Suprapubic skin (tissue), 4 donors: ENCODE results near the gene BDH1. TPM values are rescaled to one million over a fixed set of nuclear protein-coding genes. Genes with fewer than 3 reads are reported as not detected.
A peak's percentile ranks its signal among the peaks of the same experiment; 100 is the strongest.

Experiments
- DNase-seq, 2 donors: peaks; one replicate each; pipeline ENCODE4 v3.0.0-alpha.2; 2019; ENCODE audit warnings: low spot score in 2 of 2
- H3K27ac ChIP-seq: fragments of 200-600 bp; sonication (generic); one replicate; pipeline ENCODE4 v1.5.1; 2019
- H3K27me3 ChIP-seq: fragments of 200-600 bp; sonication (generic); one replicate; pipeline ENCODE4 v1.5.1; 2019
- H3K36me3 ChIP-seq: fragments of 200-600 bp; sonication (generic); one replicate; pipeline ENCODE4 v1.5.1; 2019
- H3K4me1 ChIP-seq: fragments of 200-600 bp; sonication (generic); one replicate; pipeline ENCODE4 v1.5.1; 2019
- H3K4me3 ChIP-seq: fragments of 200-600 bp; sonication (generic); one replicate; pipeline ENCODE4 v1.5.1; 2019; ENCODE audit warnings: mild to moderate bottlenecking
- H3K9me3 ChIP-seq: fragments of 200-600 bp; sonication (generic); one replicate; pipeline ENCODE4 v1.5.1; 2019
- EP300 ChIP-seq: sonication (generic); formaldehyde crosslinking; IDR thresholded peaks from one replicate; pipeline ENCODE4 v1.6.1; 2017; ENCODE audit warnings: antibody characterized with exemption
- POLR2A ChIP-seq, 2 donors: fragments of 450-650 bp; IDR thresholded peaks; one replicate each; pipeline ENCODE4 v1.6.1; 2017; ENCODE audit warnings: antibody characterized with exemption in 2 of 2, mild to moderate bottlenecking in 2 of 2, moderate library complexity in 2 of 2
- POLR2AphosphoS5 ChIP-seq, 3 donors: sonication (generic); formaldehyde crosslinking; IDR thresholded peaks; one replicate each; pipeline ENCODE4 v1.6.1; 2017; ENCODE audit warnings: antibody characterized with exemption in 3 of 3
- whole genome bisulfite sequencing: methylation state at CpG from one replicate; pipeline ENCODE4 v1.1.5; 2018; 5-methylcytosine and 5-hydroxymethylcytosine counted together
- total RNA-seq, 4 donors: library from RNA; depleted of rRNA; stranded (reverse); fragments of >200 nt; gene quantifications; one replicate each; pipeline ENCODE4 v1.1.0, GENCODE V29; 2016
- TF ChIP-seq, protein P1 (sequence below), 2 donors: fragments of 200-600 bp in 1 of 2; fragments of 450-650 bp in 1 of 2; sonication (generic) in 1 of 2; IDR thresholded peaks; one replicate each; pipeline ENCODE4 v1.5.1; 2016 to 2019; ENCODE audit warnings: antibody characterized with exemption in 2 of 2, mild to moderate bottlenecking in 1 of 2, moderate library complexity in 1 of 2

Gene BDH1
- total RNA-seq, 4 donors from 2014 or later: 40.7 to 70.7 (median 43.1) TPM

- H3K4me1 ChIP-seq: peaks cover 39% of the 10 kb centered on the region
- no peaks in the 10 kb centered on the region for H3K27me3 ChIP-seq
- H3K27ac ChIP-seq: peak overlapping the region; percentile 82
- no peak overlapping the region for H3K4me3 ChIP-seq
- no peaks in the 10 kb centered on the region for H3K36me3 ChIP-seq
- peak in 1 of 2 donors; percentile 77 for DNase-seq
- 41% methylated on average over 13 of the region's 13 CpGs for WGBS
- TF ChIP-seq EP300 (no peak), POLR2AphosphoS5 (IDR thresholded peaks at IDR 0.05) (no peak), POLR2A (IDR thresholded peaks at IDR 0.05) (no peak)
- TF ChIP-seq, protein P1, sequence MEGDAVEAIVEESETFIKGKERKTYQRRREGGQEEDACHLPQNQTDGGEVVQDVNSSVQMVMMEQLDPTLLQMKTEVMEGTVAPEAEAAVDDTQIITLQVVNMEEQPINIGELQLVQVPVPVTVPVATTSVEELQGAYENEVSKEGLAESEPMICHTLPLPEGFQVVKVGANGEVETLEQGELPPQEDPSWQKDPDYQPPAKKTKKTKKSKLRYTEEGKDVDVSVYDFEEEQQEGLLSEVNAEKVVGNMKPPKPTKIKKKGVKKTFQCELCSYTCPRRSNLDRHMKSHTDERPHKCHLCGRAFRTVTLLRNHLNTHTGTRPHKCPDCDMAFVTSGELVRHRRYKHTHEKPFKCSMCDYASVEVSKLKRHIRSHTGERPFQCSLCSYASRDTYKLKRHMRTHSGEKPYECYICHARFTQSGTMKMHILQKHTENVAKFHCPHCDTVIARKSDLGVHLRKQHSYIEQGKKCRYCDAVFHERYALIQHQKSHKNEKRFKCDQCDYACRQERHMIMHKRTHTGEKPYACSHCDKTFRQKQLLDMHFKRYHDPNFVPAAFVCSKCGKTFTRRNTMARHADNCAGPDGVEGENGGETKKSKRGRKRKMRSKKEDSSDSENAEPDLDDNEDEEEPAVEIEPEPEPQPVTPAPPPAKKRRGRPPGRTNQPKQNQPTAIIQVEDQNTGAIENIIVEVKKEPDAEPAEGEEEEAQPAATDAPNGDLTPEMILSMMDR (IDR thresholded peaks at IDR 0.05): no peak
- H3K9me3 ChIP-seq: no peaks in the 10 kb centered on the region
These were observed 13.8 kb downstream of the BDH1 start for GRCh38 chr3:197541756-197542539.

DNA sequence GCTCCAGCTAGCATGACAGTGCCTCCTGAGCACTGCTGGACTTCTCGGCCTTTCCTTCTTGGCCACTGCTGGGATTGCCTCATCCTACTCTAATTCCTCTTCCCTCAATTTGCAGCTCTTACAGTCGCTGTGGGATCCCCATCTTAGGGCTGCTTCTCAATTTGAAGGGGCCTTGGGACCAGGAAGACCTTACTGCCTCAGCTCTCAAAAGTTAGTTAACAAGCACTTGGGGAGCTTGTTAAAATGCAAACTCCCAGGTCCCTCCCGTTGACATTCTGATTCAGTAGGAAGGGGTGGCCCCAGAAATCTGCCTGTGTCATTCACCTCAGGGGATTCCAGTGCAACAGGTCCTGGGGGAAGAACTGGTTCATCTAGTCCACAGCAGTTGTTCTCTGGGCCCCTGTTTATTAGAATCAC lies 14.8 kb downstream of the BDH1 start:
- WGBS: 60% methylated on average over 3 of the region's 3 CpGs
- H3K4me3 ChIP-seq: no peak overlapping the region
- H3K4me1 ChIP-seq: peaks cover 33% of the 10 kb centered on the region
- no peaks in the 10 kb centered on the region for H3K27me3 ChIP-seq
- no peaks in the 10 kb centered on the region for H3K36me3 ChIP-seq
- H3K27ac ChIP-seq: peak overlapping the region; percentile 82
- peak in 1 of 2 donors; percentile 38 for DNase-seq
- TF ChIP-seq POLR2AphosphoS5 (IDR thresholded peaks at IDR 0.05): peak in 2 of 3 donors; percentile 30 to 63
- TF ChIP-seq EP300: no peak
- no peak for TF ChIP-seq POLR2A (IDR thresholded peaks at IDR 0.05)
- TF ChIP-seq, protein P1 (IDR thresholded peaks at IDR 0.05): no peak
- no peaks in the 10 kb centered on the region for H3K9me3 ChIP-seq

DNA sequence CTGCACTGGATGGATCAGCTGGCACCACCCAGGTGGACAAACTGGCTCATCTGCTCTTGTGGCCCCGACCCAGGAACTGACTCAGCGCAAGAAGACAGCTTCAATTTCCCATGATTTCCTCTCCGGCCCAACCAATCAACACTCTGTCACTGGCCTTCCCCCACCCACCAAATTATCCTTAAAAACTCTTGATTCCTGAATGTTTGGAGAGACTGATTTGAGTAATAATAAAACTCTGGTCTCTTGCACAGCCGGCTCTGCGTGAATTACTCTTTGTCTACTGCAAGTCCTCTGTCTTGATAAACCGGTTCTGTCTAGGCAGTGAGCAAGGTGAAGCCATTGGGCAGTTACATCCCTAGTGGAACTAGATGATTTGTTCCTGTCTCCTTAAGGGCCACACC lies 16.1 kb downstream of the BDH1 start:
- Histone ChIP-seq H3K36me3 (no peaks in the 10 kb centered on the region), H3K27ac (peak overlapping the region; percentile 82), H3K27me3 (no peaks in the 10 kb centered on the region), H3K9me3 (no peaks in the 10 kb centered on the region), H3K4me3 (no peak overlapping the region), H3K4me1 (peaks cover 31% of the 10 kb centered on the region)
- TF ChIP-seq, protein P1 (IDR thresholded peaks at IDR 0.05): no peak
- TF ChIP-seq POLR2A (IDR thresholded peaks at IDR 0.05): no peak
- peak in 2 of 3 donors; percentile 38 to 74 for TF ChIP-seq POLR2AphosphoS5 (IDR thresholded peaks at IDR 0.05)
- no peak for TF ChIP-seq EP300
- DNase-seq: peak in 1 of 2 donors; percentile 61
- WGBS: 43% methylated on average over 6 of the region's 6 CpGs

DNA sequence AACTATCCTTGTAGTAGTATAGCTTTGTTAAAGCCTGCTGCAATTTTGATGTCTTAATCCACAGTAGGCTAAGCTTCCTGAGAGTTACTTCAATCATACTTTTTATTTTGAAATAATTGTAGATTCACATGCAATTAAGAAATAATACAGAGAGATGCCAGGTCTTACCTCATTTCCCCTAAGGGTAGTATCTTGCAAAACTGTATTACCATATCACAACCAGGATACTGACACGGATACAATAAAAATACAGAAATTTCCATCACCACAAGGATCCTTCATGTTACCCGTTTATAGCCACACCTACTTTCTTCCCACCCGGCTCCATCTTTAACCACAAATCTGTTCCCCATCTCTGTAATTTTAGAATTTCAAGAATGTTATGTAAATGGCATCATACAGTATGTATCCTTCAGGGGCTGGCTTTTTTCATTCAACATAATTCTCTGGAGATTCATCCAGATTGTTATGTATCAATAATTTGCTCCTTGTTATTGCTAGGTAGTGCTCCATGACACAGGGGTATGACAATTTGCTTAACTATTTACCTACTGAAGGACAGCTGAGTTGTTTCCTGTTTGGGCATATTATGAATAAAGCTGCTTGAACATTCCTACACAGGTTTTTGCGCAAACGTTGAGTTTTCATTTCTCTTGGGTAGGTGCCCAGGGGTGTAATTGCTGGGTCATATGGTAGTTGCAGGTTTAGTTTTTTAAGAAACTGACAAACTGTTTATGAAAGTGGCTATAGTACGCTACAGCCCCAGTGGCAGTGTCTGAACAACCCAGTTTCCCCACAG lies 21.6 kb downstream of the BDH1 start:
- H3K27ac ChIP-seq: peak overlapping the region; percentile 46
- H3K4me3 ChIP-seq: no peak overlapping the region
- peaks cover 14% of the 10 kb centered on the region for H3K4me1 ChIP-seq
- no peak for DNase-seq
- no peaks in the 10 kb centered on the region for H3K27me3 ChIP-seq
- TF ChIP-seq POLR2A (IDR thresholded peaks at IDR 0.05) (no peak), EP300 (no peak), POLR2AphosphoS5 (IDR thresholded peaks at IDR 0.05) (no peak)
- TF ChIP-seq, protein P1 (IDR thresholded peaks at IDR 0.05): no peak
- WGBS: 39% methylated on average over 6 of the region's 6 CpGs
- H3K9me3 ChIP-seq: no peaks in the 10 kb centered on the region
- no peaks in the 10 kb centered on the region for H3K36me3 ChIP-seq

- Histone ChIP-seq H3K36me3 (no peaks in the 10 kb centered on the region), H3K4me1 (peaks cover 14% of the 10 kb centered on the region), H3K27me3 (no peaks in the 10 kb centered on the region), H3K27ac (peak overlapping the region; percentile 46), H3K9me3 (no peaks in the 10 kb centered on the region), H3K4me3 (no peak overlapping the region)
- TF ChIP-seq POLR2AphosphoS5 (IDR thresholded peaks at IDR 0.05) (no peak), EP300 (no peak), POLR2A (IDR thresholded peaks at IDR 0.05) (no peak)
- TF ChIP-seq, protein P1 (IDR thresholded peaks at IDR 0.05): no peak
- no peak for DNase-seq
- 93% methylated on average over 10 of the region's 10 CpGs for WGBS
These were observed 22.4 kb downstream of the BDH1 start for GRCh38 chr3:197533396-197533795.
